ENCODE data around the gene ATL2. TPM values are rescaled to one million over a fixed set of nuclear protein-coding genes. Genes with fewer than 3 reads are reported as not detected.
A peak's percentile ranks its signal among the peaks of the same experiment; 100 is the strongest.

Gene ATL2
- total RNA-seq, 1 donor from 2014 or later: 77.5 TPM

- TF ChIP-seq, protein P1, sequence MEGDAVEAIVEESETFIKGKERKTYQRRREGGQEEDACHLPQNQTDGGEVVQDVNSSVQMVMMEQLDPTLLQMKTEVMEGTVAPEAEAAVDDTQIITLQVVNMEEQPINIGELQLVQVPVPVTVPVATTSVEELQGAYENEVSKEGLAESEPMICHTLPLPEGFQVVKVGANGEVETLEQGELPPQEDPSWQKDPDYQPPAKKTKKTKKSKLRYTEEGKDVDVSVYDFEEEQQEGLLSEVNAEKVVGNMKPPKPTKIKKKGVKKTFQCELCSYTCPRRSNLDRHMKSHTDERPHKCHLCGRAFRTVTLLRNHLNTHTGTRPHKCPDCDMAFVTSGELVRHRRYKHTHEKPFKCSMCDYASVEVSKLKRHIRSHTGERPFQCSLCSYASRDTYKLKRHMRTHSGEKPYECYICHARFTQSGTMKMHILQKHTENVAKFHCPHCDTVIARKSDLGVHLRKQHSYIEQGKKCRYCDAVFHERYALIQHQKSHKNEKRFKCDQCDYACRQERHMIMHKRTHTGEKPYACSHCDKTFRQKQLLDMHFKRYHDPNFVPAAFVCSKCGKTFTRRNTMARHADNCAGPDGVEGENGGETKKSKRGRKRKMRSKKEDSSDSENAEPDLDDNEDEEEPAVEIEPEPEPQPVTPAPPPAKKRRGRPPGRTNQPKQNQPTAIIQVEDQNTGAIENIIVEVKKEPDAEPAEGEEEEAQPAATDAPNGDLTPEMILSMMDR (conservative IDR thresholded peaks at IDR 0.05; ENCODE audit: low read depth, low read length): no peak
- peak overlapping the region; percentile 83 for H3K4me3 ChIP-seq (ENCODE audit: low read depth, low read length)
- peak; percentile 48 for DNase-seq (ENCODE audit: low read depth)
Observed at GRCh38 chr2:38376346-38377049, 575 bp downstream of the ATL2 start.

GRCh38 chr2:38375696-38376345 lies 1.3 kb downstream of the ATL2 start:
- TF ChIP-seq, protein P1 (conservative IDR thresholded peaks at IDR 0.05; ENCODE audit: low read depth, low read length): no peak
- no peak for DNase-seq (ENCODE audit: low read depth)
- H3K4me3 ChIP-seq (ENCODE audit: low read depth, low read length): peak overlapping the region; percentile 83

DNA sequence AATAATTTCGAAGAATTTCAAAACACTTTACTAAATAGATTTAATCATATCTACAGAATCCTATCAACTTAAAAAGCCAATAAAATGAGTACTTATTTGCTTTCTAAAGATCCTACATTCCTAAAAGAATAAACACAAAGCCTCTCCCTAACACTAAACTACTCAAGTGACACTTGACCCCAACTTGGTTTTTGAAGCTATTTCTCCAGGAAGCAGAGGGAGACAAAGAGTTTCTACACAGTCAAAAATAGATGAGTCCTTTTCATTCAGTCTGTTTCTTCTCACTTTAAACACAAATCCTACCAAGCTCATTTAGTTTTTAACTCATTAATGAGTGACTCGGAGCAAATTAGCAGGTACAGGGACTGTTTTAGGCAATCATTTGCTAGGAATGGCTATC lies 2.1 kb downstream of the ATL2 start:
- TF ChIP-seq, protein P1 (conservative IDR thresholded peaks at IDR 0.05; ENCODE audit: low read depth, low read length): no peak
- H3K4me3 ChIP-seq (ENCODE audit: low read depth, low read length): peak overlapping the region; percentile 83
- DNase-seq (ENCODE audit: low read depth): no peak

- no peak overlapping the region for H3K4me3 ChIP-seq (ENCODE audit: low read depth, low read length)
- TF ChIP-seq, protein P1 (conservative IDR thresholded peaks at IDR 0.05; ENCODE audit: low read depth, low read length): no peak
- DNase-seq (ENCODE audit: low read depth): no peak
Observed at GRCh38 chr2:38371235-38371634, 5.8 kb downstream of the ATL2 start.

DNA sequence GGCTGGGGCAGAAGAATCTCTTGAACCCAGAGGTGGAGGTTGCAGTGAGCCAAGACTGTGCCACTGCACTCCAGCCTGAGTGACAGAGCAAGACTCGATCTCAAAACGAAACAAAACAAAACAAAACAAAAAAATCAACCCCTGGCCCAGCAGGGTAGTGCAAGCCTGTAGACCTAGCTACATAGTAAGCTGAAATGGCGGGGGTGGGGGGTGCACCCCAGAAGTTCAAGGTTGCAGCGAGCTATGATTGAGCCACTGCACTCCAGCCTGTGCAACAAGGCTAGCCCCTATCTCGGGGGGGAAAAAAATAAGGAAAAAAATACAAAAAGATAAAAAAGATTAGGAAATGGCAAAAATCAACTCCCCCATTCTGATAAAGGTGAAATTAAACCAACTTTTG lies 6.4 kb downstream of the ATL2 start:
- no peak overlapping the region for H3K4me3 ChIP-seq (ENCODE audit: low read depth, low read length)
- TF ChIP-seq, protein P1 (conservative IDR thresholded peaks at IDR 0.05; ENCODE audit: low read depth, low read length): no peak
- DNase-seq (ENCODE audit: low read depth): no peak

- TF ChIP-seq, protein P1 (conservative IDR thresholded peaks at IDR 0.05; ENCODE audit: low read depth, low read length): no peak
- H3K4me3 ChIP-seq (ENCODE audit: low read depth, low read length): no peak overlapping the region
- no peak for DNase-seq (ENCODE audit: low read depth)
Observed at GRCh38 chr2:38362232-38362631, 14.8 kb downstream of the ATL2 start.

Data from epithelial cell of proximal tubule (primary cell).